GM19099 (cell line): Measurements from ENCODE around the gene PPARG.

Experiments
- POLR2A ChIP-seq: IDR thresholded peaks from 3 replicates; pipeline ENCODE4 v1.6.1; 2011; ENCODE audit warnings: low read depth; ENCODE audit not compliant: insufficient read length; ENCODE audit errors: extremely low read depth

PPARG gene

GRCh38 chr3:12288182-12289129, at the start of gene PPARG:
PPARG (plus strand) TSS chr3:12289070; CDS start chr3:12379712, 90,642 bp downstream.
- no peak for TF ChIP-seq POLR2A

- no peak for TF ChIP-seq POLR2A
Observed at GRCh38 chr3:12239301-12239700, 49.6 kb upstream of the PPARG start.

GRCh38 chr3:12242772-12243171, 46.1 kb upstream of the PPARG start:
- no peak for TF ChIP-seq POLR2A

- no peak for TF ChIP-seq POLR2A
Observed at GRCh38 chr3:12246497-12247163, 42.2 kb upstream of the PPARG start.

- no peak for TF ChIP-seq POLR2A
Observed at GRCh38 chr3:12247411-12247810, 41.5 kb upstream of the PPARG start.

- no peak for TF ChIP-seq POLR2A
Observed at GRCh38 chr3:12249519-12249918, 39.4 kb upstream of the PPARG start.

- TF ChIP-seq POLR2A: no peak
Observed at GRCh38 chr3:12252889-12253288, 36.0 kb upstream of the PPARG start.

GRCh38 chr3:12253516-12254343, 35.1 kb upstream of the PPARG start:
- TF ChIP-seq POLR2A: no peak

- TF ChIP-seq POLR2A: no peak
Observed at GRCh38 chr3:12255393-12255792, 33.5 kb upstream of the PPARG start.

- no peak for TF ChIP-seq POLR2A
Observed at GRCh38 chr3:12258911-12259310, 30.0 kb upstream of the PPARG start.

- no peak for TF ChIP-seq POLR2A
Observed at GRCh38 chr3:12265508-12265907, 23.4 kb upstream of the PPARG start.

GRCh38 chr3:12266038-12266437, 22.8 kb upstream of the PPARG start:
- no peak for TF ChIP-seq POLR2A

- TF ChIP-seq POLR2A: no peak
Observed at GRCh38 chr3:12267376-12268030, 21.4 kb upstream of the PPARG start.

GRCh38 chr3:12268049-12268735, 20.7 kb upstream of the PPARG start:
- no peak for TF ChIP-seq POLR2A
